ENCODE results near the gene RBCK1. TPM values are rescaled to one million over a fixed set of nuclear protein-coding genes. Genes with fewer than 3 reads are reported as not detected.
"Not testable (repeated sequence)": the region's sequence is repeated elsewhere in the genome, so short reads cannot be mapped to it uniquely, and the experiment has no call there.

The RBCK1 gene
- total and polyA plus RNA-seq, 3 donors from 2014 or later: 77.8 to 93.7 (median 87.2) TPM

DNA sequence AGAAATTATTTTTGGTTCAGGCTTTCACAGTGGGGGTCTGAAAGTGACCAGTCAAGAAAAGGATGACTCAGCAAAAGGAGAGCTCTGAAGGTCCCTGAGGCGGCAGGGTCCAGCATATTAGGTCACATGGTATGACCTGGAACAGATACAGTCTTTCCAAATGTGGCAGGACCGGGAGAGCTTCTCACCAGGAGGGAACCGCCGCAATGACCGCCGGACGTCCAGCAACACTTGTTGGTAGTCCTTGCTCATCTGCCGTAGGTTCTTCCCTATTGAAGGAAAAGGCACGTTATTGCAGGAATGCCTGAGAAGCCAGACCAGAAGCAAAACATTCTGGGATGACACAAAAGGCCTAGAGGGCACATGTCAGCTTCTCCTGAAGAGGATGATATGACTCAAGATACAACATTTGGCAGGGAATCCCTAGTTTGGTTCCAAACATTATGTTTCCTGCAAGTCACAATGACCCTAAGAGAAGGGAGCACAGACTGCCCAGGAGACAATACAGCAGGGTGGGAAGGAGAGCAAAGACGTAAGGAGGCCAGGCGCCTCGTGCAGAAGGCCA, 36.8 kb downstream of the RBCK1 start:
- Histone ChIP-seq H3K36me3 (ENCODE audit: low read depth, missing control alignments) (no peaks in the 10 kb centered on the region), H3K27ac (peak overlapping the region in 1 of 2 donors; percentile 20), H3K4me1 (peaks cover 13% of the 10 kb centered on the region), H3K9me3 (no peaks in the 10 kb centered on the region), H3K27me3 (no peaks in the 10 kb centered on the region), H3K4me3 (no peak overlapping the region)
- intact Hi-C loops (cut with DNase I; ENCODE audit: low total_unique reads): no loop called here
- 55 to 56% methylated on average over 12 of the region's 12 CpGs for WGBS, 2 donors
- TF ChIP-seq, protein P1, sequence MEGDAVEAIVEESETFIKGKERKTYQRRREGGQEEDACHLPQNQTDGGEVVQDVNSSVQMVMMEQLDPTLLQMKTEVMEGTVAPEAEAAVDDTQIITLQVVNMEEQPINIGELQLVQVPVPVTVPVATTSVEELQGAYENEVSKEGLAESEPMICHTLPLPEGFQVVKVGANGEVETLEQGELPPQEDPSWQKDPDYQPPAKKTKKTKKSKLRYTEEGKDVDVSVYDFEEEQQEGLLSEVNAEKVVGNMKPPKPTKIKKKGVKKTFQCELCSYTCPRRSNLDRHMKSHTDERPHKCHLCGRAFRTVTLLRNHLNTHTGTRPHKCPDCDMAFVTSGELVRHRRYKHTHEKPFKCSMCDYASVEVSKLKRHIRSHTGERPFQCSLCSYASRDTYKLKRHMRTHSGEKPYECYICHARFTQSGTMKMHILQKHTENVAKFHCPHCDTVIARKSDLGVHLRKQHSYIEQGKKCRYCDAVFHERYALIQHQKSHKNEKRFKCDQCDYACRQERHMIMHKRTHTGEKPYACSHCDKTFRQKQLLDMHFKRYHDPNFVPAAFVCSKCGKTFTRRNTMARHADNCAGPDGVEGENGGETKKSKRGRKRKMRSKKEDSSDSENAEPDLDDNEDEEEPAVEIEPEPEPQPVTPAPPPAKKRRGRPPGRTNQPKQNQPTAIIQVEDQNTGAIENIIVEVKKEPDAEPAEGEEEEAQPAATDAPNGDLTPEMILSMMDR (IDR thresholded peaks at IDR 0.05): no peak
- no peak for TF ChIP-seq POLR2A (IDR thresholded peaks at IDR 0.05)
- no peak for DNase-seq

DNA sequence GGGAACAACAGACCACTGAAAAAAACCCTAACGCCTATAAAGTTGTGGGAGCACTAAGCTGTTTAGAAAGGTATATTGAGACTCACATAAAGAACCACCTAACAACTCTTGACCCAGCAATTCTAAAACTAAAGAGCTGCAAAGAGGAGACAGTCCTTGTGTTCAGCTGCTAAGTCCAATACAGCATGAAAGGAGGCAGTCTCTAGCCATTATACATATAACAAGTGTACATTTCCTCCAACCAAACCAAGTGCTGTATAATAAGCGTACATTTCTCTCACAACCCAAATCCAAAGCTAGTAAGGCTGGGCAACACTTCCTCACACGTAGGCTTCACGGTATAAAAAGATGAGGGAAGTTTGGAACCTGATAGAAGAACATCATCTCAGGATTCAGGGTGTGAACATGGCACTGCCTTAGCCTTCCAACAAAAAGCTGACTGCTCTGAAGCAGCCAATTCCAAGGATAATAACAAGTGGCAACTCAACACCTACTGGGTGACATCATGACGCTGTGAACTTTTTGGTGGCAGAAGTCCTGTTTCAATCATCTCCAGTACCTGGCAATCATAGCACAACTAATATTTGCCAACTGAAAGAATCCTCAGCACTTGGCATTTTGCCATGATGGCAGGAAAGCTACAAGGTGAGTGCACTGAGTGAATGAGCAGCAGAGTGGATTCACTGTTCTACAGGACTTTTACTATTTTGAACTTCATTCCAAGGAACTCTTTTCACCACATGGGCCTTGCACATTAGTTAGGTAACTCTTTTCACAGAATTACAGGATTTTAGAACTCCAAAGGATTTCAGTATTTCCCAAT, 37.6 kb downstream of the RBCK1 start:
- H3K4me1 ChIP-seq: peaks cover 13% of the 10 kb centered on the region
- no peaks in the 10 kb centered on the region for H3K27me3 ChIP-seq
- intact Hi-C loops (cut with DNase I; ENCODE audit: low total_unique reads): no loop called here
- H3K9me3 ChIP-seq: no peaks in the 10 kb centered on the region
- no peak overlapping the region for H3K27ac ChIP-seq
- no peak for DNase-seq
- TF ChIP-seq POLR2A (IDR thresholded peaks at IDR 0.05): no peak
- TF ChIP-seq, protein P1 (IDR thresholded peaks at IDR 0.05): no peak
- H3K4me3 ChIP-seq: no peak overlapping the region
- no peaks in the 10 kb centered on the region for H3K36me3 ChIP-seq (ENCODE audit: low read depth, missing control alignments)
- 90 to 92% methylated on average over 5 of the region's 5 CpGs for WGBS, 2 donors

DNA sequence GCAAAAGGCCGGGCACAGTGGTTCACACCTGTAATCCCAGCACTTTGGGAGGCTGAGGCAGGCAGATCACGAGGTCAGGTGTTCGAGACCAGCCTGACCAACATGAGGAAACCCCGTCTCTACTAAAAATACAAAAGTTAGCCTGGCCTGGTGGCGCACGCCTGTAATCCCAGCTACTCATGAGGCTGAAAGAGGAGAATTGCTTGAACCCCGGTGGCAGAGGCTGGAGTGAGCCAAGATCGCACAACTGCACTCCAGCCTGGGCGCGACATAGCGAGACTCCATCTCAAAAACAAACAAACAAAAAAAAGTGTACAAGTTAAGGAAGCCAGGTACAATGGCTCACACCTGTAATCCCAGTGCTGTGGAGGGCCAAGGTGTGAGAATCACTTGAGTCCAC, 43.9 kb downstream of the RBCK1 start:
- H3K36me3 ChIP-seq (ENCODE audit: low read depth, missing control alignments); H3K9me3 ChIP-seq; H3K27me3 ChIP-seq; intact Hi-C loops (cut with DNase I; ENCODE audit: low total_unique reads); H3K4me1 ChIP-seq; H3K4me3 ChIP-seq; DNase-seq; H3K27ac ChIP-seq: not testable (repeated sequence)
- 91 to 93% methylated on average over 11 of the region's 11 CpGs for WGBS, 2 donors

GRCh38 chr20:454951-455350, 46.9 kb downstream of the RBCK1 start:
- WGBS, 2 donors: 74 to 81% methylated on average over 3 of the region's 3 CpGs
- DNase-seq: no peak
- TF ChIP-seq, protein P1 (IDR thresholded peaks at IDR 0.05): no peak
- Histone ChIP-seq H3K27me3 (no peaks in the 10 kb centered on the region), H3K36me3 (ENCODE audit: low read depth, missing control alignments) (no peaks in the 10 kb centered on the region), H3K27ac (no peak overlapping the region), H3K9me3 (no peaks in the 10 kb centered on the region), H3K4me1 (peaks cover 11% of the 10 kb centered on the region), H3K4me3 (no peak overlapping the region)
- intact Hi-C loops (cut with DNase I; ENCODE audit: low total_unique reads): no loop called here

GRCh38 chr20:458776-459175, 50.7 kb downstream of the RBCK1 start:
- H3K27me3 ChIP-seq: no peaks in the 10 kb centered on the region
- no peak overlapping the region for H3K4me3 ChIP-seq
- TF ChIP-seq, protein P1 (IDR thresholded peaks at IDR 0.05): no peak
- no peak for TF ChIP-seq POLR2A (IDR thresholded peaks at IDR 0.05)
- H3K36me3 ChIP-seq (ENCODE audit: low read depth, missing control alignments): no peaks in the 10 kb centered on the region
- H3K27ac ChIP-seq: no peak overlapping the region
- no peak for DNase-seq
- peaks cover 26% of the 10 kb centered on the region for H3K4me1 ChIP-seq
- H3K9me3 ChIP-seq: no peaks in the 10 kb centered on the region
- 39 to 47% methylated on average over 6 of the region's 6 CpGs for WGBS, 2 donors
- intact Hi-C loops (cut with DNase I; ENCODE audit: low total_unique reads): no loop called here

Measured in testis (tissue), 3 donors.